GM20000 (cell line): ENCODE results near the gene HAND1.
A peak's percentile ranks its signal among the peaks of the same experiment; 100 is the strongest.

Source experiments
- DNase-seq: peaks from one replicate; pipeline ENCODE4 v3.0.0; 2012; ENCODE audit warnings: low spot score
- CTCF ChIP-seq: IDR thresholded peaks from 2 replicates; pipeline ENCODE4 v1.5.1; 2012; ENCODE audit warnings: mild to moderate bottlenecking, control low read depth; ENCODE audit errors: extremely low read depth, missing control alignments

HAND1 gene

GRCh38 chr5:154451957-154452356, 26.1 kb downstream of the HAND1 start:
- no peak for DNase-seq
- no peak for TF ChIP-seq CTCF

- TF ChIP-seq CTCF: no peak
- no peak for DNase-seq
Observed at GRCh38 chr5:154449786-154450185, 28.2 kb downstream of the HAND1 start.

GRCh38 chr5:154447089-154447725, 30.8 kb downstream of the HAND1 start:
- no peak for TF ChIP-seq CTCF
- no peak for DNase-seq

GRCh38 chr5:154446195-154447088, 31.6 kb downstream of the HAND1 start:
- TF ChIP-seq CTCF: no peak
- DNase-seq: peak; percentile 75

- TF ChIP-seq CTCF: no peak
- DNase-seq: peak; percentile 100
Observed at GRCh38 chr5:154445422-154446194, 32.4 kb downstream of the HAND1 start, which contains the start of gene SAP30L. Gene SAP30L, plus strand, starts transcription at chr5:154445997. Its CDS starts 608 bp downstream, at chr5:154446605.

GRCh38 chr5:154444556-154445421, 33.2 kb downstream of the HAND1 start:
- DNase-seq: peak; percentile 31
- no peak for TF ChIP-seq CTCF
